ENCODE results near the gene MYH7B. TPM values are rescaled to one million over a fixed set of nuclear protein-coding genes. Genes with fewer than 3 reads are reported as not detected.

MYH7B gene
- total RNA-seq, 1 experiment from 2014 or later, result 0.22 TPM

GRCh38 chr20:34925981-34926380, 29.7 kb upstream of the MYH7B start:
- Histone ChIP-seq H3K79me2 (ENCODE audit: insufficient read depth, low read length) (no peaks in the 10 kb centered on the region), H4K91ac (ENCODE audit: insufficient read length, low read depth, low read length) (no peak overlapping the region), H3K79me1 (ENCODE audit: insufficient read depth, low read depth, low read length, poor library complexity, severe bottlenecking) (no peaks in the 10 kb centered on the region), H3T11ph (ENCODE audit: low read length) (no peak overlapping the region), H2AK5ac (ENCODE audit: insufficient read length, low read length) (no peak overlapping the region), H3K27ac (ENCODE audit: insufficient read length, low read depth, low read length) (no peak overlapping the region), H2BK15ac (ENCODE audit: low read depth, low read length) (no peak overlapping the region), H2BK5ac (ENCODE audit: insufficient read length, low read length) (no peak overlapping the region), H2BK120ac (ENCODE audit: low read depth, low read length, poor library complexity, severe bottlenecking) (no peak overlapping the region), H3K18ac (ENCODE audit: insufficient read length, low read depth, low read length) (no peak overlapping the region), H3K23ac (ENCODE audit: insufficient read length, low read depth, low read length) (no peak overlapping the region), H3K23me2 (ENCODE audit: insufficient read length, low read depth, low read length, poor library complexity, severe bottlenecking) (no peaks in the 10 kb centered on the region), H4K20me1 (ENCODE audit: control insufficient read depth, insufficient read depth, insufficient read length) (no peaks in the 10 kb centered on the region), H2BK20ac (ENCODE audit: low read depth, low read length, poor library complexity, severe bottlenecking) (no peak overlapping the region), H4K8ac (replicated peaks; ENCODE audit: insufficient read length, low read depth, low read length) (no peak overlapping the region), H3K4me2 (ENCODE audit: insufficient read depth, insufficient read length, low read length) (no peak overlapping the region), H3K4ac (ENCODE audit: low read depth, low read length) (no peak overlapping the region), H2AFZ (ENCODE audit: low read length) (no peak overlapping the region), H3K56ac (ENCODE audit: insufficient read length, low read depth, low read length) (no peak overlapping the region), H3K14ac (ENCODE audit: insufficient read depth, low read length) (no peak overlapping the region), H2BK12ac (ENCODE audit: insufficient read length, low read depth, low read length) (no peak overlapping the region), H3K9ac (ENCODE audit: extremely low read depth, insufficient read length, low read length) (no peak overlapping the region), H3K9me3 (ENCODE audit: control insufficient read depth, low read depth, low read length) (no peaks in the 10 kb centered on the region), H3K4me1 (ENCODE audit: insufficient read depth, low read length) (no peaks in the 10 kb centered on the region), H4K5ac (ENCODE audit: insufficient read length, low read depth, low read length) (no peak overlapping the region), H3K27me3 (ENCODE audit: insufficient read depth, low read length) (no peaks in the 10 kb centered on the region)
- no peak for DNase-seq
- H3K27me3 Mint-ChIP-seq (ENCODE audit: low read depth), result no peaks in the 10 kb centered on the region
- WGBS (ENCODE audit: extremely low coverage, insufficient read length, low lambda C conversion rate), result no CpG with 5 or more reads among the region's 1 CpG
- no peaks in the 10 kb centered on the region for H3K4me1 Mint-ChIP-seq
- no peaks in the 10 kb centered on the region for H3K9me3 Mint-ChIP-seq
- TF ChIP-seq, protein P1, sequence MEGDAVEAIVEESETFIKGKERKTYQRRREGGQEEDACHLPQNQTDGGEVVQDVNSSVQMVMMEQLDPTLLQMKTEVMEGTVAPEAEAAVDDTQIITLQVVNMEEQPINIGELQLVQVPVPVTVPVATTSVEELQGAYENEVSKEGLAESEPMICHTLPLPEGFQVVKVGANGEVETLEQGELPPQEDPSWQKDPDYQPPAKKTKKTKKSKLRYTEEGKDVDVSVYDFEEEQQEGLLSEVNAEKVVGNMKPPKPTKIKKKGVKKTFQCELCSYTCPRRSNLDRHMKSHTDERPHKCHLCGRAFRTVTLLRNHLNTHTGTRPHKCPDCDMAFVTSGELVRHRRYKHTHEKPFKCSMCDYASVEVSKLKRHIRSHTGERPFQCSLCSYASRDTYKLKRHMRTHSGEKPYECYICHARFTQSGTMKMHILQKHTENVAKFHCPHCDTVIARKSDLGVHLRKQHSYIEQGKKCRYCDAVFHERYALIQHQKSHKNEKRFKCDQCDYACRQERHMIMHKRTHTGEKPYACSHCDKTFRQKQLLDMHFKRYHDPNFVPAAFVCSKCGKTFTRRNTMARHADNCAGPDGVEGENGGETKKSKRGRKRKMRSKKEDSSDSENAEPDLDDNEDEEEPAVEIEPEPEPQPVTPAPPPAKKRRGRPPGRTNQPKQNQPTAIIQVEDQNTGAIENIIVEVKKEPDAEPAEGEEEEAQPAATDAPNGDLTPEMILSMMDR (conservative IDR thresholded peaks at IDR 0.05), result no peak
- 0 out of 7 replicates have a peak overlapping the region, but pooled peaks of 1 of the 3 experiments have one; percentile 9 for H3K27ac Mint-ChIP-seq
- peaks cover 16 to 51% (median 19%) of the 10 kb centered on the region in 3 experiments; a peak in 6 of 7 replicates for H3K36me3 Mint-ChIP-seq (ENCODE audit: insufficient read depth in 1 of 3, low read depth in 3 of 3)
- no peak overlapping the region for H3K4me3 Mint-ChIP-seq
